NCI-H82 treated with DMSO at 0.1 percent for 48 hours (cell line): Measurements from ENCODE around the gene ITGA11.

Source experiments
- DNase-seq: peaks from one replicate; lab custom pipeline; 2025; ENCODE audit not compliant: unreplicated experiment; lab: John Stamatoyannopoulos, UW

Gene ITGA11

DNA sequence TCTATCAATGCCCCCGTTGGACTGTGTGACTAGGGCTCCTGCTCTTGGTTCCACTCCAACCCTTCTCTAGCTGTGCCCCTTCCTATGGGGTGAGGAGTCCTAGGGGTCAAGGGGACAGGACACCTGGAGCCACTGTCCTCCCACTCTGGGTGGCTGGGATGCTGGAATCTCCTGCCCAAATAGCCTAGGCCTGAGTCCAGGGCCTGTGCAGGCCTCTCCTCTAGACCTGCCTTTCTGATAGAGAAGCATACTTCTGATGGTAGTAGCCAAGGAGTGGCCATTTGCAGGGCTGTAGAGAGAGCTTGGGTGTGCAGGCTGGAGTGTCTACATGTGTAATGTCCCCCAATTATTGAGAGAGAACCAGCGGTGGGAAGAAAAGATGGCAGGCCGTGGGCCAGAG is 54.2 kb downstream of the ITGA11 start:
- DNase-seq: no peak

DNA sequence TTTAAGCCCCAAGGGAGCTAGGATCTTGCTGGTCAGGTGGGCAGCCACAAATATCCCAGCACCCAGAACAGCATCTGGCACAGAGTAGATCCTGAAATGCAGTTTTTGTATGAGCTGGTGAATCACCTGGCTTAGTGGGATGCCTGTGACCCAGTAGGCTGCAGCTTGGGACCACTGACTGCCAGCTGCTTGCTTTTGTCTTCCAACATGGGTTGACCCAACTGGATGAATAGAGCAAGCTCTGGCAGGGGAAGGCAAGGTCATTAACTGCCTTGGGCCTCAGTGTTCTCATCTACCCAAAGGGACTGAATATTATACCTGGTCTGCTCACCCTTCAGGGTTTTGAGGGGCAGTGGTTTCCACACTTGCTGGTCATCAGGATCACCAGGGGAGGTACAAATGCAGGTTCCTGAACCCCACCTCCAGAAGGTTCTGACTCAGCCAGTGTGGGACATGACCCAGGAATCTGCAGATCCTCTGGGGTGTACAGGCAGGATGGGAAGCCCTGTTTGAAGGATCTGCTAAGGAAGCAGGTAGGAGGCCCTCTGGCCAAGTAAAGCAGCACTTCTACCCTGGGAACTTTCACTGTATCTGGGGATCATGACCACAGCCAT is 55.4 kb downstream of the ITGA11 start:
- no peak for DNase-seq

DNA sequence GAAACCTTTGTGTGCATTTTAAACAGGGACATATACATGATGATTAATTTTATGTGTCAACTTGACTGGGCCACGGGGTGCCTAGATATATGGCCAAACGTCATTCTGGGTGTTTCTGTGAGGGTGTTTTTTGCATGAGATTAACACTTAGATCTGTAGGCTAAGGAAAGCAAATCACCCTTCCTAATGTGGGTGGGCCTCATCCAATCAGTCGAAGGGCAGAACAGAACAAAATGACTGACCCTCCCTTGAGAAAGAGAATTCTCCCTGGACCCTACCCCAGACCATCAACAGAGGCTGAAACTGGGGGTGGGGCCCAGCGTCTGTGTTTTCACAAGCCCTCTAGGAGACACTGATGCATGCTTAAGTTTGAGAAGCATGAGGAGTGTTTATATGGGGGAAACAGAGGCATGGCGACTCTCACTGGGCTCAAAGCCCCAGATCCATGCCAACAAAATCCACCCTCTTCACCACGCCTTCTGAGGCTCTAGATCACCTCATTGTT is 56.2 kb downstream of the ITGA11 start:
- no peak for DNase-seq

- no peak for DNase-seq
Measured at GRCh38 chr15:68375191-68375631, 56.8 kb downstream of the ITGA11 start.

GRCh38 chr15:68374168-68374745 is 57.7 kb downstream of the ITGA11 start:
- no peak for DNase-seq

DNA sequence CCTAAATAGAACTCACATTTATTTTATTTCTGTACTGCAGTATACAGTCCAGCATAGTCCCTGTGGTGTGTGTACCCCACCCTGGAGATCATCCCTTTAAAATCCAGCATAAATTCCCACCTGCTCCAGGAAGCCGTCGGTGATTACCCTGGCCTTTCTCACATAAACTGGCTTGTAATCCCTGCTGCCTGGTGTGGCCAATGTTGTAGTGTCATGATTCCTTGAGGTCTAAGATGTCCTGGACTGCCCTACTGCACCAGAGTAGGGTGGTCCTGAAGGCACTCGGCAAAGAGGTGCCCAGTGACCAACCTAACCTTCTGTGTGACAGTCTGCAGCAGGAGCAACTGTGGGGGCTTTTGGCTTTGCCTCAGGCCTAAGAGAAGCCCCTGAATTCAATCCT is 58.9 kb downstream of the ITGA11 start:
- no peak for DNase-seq

GRCh38 chr15:68372291-68372811 is 59.6 kb downstream of the ITGA11 start:
- no peak for DNase-seq

DNA sequence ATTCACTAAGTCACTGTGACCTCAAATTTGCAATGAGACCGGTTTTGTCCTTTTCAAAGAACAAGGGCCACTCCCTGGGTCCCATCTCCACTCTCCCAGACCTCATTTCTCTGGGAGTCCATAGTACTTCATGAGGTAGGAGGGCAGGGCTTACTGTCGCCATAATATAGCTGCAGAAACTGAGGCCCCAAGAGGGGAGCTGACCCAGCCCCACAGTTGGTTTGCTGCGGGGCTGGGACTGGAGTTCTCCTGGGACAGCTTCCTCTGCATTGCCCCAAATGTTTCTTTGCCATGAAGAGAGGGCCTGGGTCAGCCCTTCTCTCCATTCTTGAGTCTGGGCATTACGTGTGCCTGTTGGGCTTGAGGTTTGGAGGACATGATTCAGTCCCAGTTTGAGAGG is 60.1 kb downstream of the ITGA11 start:
- no peak for DNase-seq

- no peak for DNase-seq
Measured at GRCh38 chr15:68371160-68371559, 60.8 kb downstream of the ITGA11 start.

DNA sequence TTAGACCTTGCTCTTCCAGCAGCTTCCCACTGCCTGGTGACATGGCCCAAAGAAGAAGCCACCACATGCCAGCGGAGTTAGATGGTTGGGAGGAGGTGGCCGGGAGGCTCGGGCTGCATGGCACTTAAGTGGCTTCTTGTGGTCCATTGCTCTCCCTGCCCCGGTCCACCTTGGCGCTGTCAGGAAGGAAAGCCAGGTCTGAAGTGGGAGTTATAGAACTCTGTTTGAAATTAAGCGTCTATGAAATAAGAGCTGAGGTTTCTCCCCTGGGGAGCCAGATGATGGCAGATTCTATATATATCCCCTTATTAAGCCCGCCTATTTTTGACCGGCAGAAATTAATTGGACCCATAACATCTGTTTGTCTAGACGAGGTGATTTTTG is 61.2 kb downstream of the ITGA11 start:
- no peak for DNase-seq

DNA sequence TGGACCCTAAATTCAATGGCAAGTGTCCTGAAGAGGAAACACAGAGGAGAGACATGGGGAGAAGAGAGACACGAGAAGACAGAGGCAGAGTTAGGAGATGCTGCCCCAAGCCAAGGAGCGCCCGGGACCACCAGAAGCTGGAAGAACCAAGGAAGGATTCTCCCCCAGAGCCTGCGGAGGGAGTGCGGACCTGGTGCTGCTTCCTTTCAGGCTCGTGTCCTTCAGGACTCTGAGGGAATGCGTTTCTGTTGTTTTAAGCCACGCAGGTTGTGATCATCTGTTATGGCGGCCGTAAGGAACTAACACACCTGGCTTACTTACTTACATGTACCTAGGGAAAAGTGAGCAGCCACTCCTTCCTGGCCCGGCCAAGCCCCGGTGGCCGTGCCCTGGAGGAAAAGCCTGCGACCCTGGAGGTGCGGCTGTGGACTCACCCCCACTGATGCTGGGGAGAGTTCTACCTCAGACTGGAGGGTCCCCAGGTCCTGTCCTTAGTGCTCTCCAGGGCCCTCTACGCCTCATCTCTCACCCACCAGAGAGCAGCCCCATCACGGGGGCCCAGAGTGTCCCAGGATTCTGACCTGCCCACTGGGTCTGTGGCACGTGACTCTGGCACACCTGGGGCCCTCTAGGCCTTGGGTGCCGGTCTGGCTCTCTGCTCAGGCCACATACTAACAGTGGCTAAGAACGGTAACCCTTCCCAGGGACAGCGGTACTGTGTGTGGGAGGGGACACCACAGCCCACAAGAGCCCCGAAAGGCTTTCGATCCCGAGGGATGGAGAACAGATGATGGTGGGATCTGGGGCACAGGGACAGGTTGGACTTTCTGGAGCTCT is 61.8 kb downstream of the ITGA11 start:
- DNase-seq: no peak

- no peak for DNase-seq
Measured at GRCh38 chr15:68368731-68369435, 63.1 kb downstream of the ITGA11 start.

DNA sequence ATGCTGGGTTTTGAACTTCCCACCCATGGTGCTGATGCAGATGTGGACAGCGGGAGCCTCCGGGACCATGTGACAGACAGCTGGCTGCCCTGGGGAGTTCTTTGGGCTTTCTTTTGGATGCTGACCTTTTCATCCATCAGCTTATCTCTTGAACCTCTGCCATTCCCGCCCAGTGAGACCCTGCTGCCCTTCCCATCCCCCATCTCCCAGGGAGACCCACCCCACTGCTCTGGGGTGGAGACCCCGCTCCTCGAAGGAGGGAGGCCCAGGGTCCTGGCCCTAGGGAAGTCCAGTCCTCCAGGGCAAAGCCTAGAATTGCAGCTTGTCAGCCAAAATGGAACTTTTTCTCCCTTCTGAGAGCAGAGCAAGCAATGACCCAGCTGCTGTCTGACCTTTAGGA is 64.0 kb downstream of the ITGA11 start:
- DNase-seq: no peak

DNA sequence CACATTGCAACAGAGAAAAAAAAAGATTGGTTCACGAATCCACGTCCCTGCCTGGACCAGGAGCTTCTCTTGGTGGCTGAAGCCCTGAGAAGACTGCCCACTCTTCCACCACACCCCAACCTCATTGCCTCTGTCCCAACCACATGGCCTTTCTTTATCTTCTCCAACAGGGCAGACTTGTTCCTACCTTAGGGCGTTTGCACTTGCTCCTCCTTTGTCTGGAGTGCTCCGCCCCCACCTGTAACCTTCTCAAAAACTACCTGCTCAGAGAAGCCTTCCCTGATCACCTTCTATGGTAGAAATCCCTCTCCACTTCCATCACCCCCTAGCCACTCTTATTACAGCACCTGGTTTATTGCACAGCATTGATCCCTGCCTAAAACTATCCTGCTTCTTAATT is 64.7 kb downstream of the ITGA11 start:
- no peak for DNase-seq

- DNase-seq: no peak
Measured at GRCh38 chr15:68366314-68366713, 65.6 kb downstream of the ITGA11 start.

DNA sequence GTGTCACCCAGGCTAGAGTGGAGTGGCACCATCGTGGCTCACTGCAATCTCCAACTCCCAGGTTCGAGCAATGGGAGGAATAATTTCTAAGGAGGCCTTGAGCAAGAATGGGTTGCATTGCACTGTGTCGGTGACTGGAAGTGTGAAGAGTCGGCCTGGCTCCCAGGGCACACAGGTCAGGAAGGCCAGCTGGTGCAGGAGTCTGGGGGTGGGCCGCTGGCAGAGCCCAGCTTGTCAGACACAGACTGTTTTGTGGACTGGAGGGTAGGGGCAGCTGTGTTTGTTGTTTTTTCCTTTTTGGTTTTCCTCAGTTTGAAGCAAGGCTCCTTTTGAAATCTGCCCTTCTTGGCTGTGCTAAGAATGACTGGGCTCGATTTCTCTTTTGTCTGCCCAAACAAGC is 66.2 kb downstream of the ITGA11 start:
- DNase-seq: no peak

DNA sequence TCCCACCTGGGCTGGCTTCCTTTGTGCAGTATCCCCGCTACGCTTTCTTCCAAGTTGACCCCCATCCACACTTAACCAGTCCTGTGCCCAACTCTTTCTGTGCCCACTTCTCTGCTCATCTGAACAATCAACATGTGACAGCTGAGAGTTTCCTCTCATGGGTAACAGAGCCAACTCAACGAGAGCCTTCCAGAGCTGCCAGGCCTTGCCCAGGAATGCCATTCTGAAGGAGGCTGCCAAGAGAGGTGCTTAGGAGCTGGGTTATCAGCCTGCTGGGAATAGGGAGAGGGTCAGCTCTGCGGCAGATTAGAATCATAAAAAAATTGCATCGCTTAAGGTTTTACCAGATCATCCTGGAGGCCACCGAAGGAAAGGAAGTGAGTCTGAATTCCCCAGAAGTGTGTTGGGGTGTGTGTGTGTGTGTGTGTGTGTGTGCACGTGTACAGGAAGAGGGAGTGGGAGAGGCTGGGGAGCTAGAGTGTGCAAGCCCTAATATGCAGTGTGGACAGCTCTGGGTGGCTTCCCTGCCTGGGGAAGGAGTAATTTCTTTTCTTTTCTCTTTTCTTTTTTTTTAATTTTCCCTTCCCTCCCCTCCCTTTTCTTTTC is 66.7 kb downstream of the ITGA11 start:
- DNase-seq: no peak

- no peak for DNase-seq
Measured at GRCh38 chr15:68364660-68365035, 67.3 kb downstream of the ITGA11 start.

DNA sequence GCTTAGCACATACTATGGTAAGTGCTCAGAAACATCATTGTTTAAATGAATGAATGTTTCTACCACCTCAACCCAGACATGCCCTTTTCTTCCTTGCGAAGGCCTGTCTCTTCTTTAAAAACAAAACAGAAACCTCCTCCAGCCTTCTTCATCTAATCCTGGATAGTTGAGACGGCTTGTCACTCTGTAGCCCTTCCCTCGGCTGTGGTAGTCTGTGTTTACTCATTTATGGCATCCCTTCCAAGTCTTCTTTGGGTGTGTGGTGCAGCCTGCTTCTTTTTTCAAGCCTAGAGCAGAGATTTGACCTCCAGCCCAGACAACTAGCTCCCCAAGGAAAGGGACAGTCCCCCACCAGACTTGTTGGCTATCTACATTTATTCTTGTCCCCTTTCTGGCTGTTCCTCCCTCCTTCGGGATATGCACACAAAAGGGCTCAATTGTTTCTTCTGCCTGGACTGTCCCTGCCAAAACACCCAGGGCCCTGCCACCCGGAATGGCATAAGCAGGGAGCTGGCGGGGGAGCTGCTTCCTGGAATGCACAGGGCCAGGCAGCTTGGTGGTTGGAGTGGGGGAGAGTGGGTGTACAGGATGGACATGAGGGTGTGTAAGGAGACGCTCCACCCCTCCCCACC is 67.8 kb downstream of the ITGA11 start:
- DNase-seq: no peak

- no peak for DNase-seq
Measured at GRCh38 chr15:68363353-68363752, 68.6 kb downstream of the ITGA11 start.
